ENCODE results near the gene MFSD11.

- TF ChIP-seq CTCF (IDR thresholded peaks at IDR 0.05 in 8 of 11, conservative IDR thresholded peaks at IDR 0.05 in 3 of 11) (no peak), POLR2AphosphoS5 (IDR thresholded peaks at IDR 0.05) (no peak)
Measured at GRCh38 chr17:76755285-76755684, 17.4 kb downstream of the MFSD11 start.

Data from spleen (tissue), 7 donors.